ENCODE measurements around the gene COL28A1. TPM values are rescaled to one million over a fixed set of nuclear protein-coding genes. Genes with fewer than 3 reads are reported as not detected.
A peak's percentile ranks its signal among the peaks of the same experiment; 100 is the strongest.

Gene COL28A1
- total RNA-seq, 1 experiment from 2014 or later: not detected

DNA sequence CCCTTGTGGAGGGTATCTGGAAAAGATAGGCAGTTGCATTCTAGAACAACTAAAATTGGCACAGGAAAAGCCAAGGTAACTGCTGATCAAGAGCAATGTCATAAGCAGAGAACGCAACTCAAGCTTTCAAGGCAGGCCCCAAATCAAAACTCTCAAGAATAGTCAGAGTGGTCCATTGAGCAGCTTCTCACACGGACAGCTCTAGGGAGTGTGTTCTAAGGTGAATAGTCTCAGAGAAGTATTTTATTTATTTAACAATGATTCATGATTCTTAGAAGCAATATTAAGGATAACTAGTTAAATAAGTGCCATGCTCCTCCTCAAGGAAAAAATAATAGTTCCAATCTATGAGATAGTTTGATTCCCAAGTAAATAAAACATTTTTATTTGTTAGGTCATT, 83.0 kb downstream of the COL28A1 start:
- Histone ChIP-seq H3K27ac (no peak overlapping the region), H3K36me3 (no peaks in the 10 kb centered on the region), H3K4me3 (no peak overlapping the region), H3K4me1 (replicated peaks) (no peaks in the 10 kb centered on the region), H3K27me3 (replicated peaks) (no peaks in the 10 kb centered on the region), H3K9me3 (replicated peaks) (peaks cover 5% of the 10 kb centered on the region; the same call in 1 of the 2 replicates)
- DNase-seq (ENCODE audit: low read depth in 1 of 2, low spot score in 2 of 2): no peak

DNA sequence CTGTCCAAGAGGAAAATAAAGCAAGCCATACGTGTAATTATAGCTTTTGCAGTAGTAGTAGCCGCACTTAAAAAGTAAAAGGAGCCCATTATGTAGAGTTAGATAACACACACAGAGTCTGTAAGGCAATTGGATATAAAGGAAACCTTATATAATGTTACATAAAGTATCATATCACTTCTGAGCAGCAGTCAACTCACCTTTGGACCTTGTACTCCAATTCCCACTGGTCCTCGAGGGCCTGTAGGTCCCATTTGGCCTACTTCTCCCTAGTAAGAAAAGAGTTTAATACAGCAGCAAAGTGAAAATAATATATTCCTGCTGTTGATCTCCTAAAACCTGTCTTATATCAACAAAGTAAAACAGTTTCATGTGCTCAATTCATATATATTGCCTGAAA, 83.6 kb downstream of the COL28A1 start:
- no peaks in the 10 kb centered on the region for H3K36me3 ChIP-seq
- H3K9me3 ChIP-seq (replicated peaks): peaks cover 5% of the 10 kb centered on the region; the same call in 1 of the 2 replicates
- no peaks in the 10 kb centered on the region for H3K4me1 ChIP-seq (replicated peaks)
- no peaks in the 10 kb centered on the region for H3K27me3 ChIP-seq (replicated peaks)
- DNase-seq (ENCODE audit: low read depth in 1 of 2, low spot score in 2 of 2): no peak
- no peak overlapping the region for H3K4me3 ChIP-seq
- no peak overlapping the region for H3K27ac ChIP-seq

DNA sequence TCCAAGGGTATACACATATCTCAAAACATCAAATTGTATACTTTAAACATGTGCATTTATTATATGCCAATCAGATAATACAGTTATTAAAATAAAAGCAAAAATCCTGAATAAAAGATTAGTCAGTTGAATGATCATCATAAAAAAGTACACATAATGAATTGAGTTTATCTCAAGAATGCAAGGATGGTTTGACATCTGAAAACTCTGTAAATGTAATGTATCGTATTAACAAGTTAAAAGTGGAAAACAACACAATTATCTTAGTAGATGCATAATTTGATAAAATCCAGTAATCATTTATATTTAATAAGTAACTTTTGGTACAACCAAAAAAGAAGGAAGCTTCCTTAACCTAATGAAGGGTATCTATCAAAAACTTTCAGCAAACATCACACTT, 86.6 kb downstream of the COL28A1 start:
- H3K9me3 ChIP-seq (replicated peaks): peaks cover 5% of the 10 kb centered on the region; the same call in 1 of the 2 replicates
- no peaks in the 10 kb centered on the region for H3K27me3 ChIP-seq (replicated peaks)
- no peak overlapping the region for H3K4me3 ChIP-seq
- no peaks in the 10 kb centered on the region for H3K4me1 ChIP-seq (replicated peaks)
- DNase-seq (ENCODE audit: low read depth in 1 of 2, low spot score in 2 of 2): no peak
- H3K36me3 ChIP-seq: no peaks in the 10 kb centered on the region
- H3K27ac ChIP-seq: no peak overlapping the region

DNA sequence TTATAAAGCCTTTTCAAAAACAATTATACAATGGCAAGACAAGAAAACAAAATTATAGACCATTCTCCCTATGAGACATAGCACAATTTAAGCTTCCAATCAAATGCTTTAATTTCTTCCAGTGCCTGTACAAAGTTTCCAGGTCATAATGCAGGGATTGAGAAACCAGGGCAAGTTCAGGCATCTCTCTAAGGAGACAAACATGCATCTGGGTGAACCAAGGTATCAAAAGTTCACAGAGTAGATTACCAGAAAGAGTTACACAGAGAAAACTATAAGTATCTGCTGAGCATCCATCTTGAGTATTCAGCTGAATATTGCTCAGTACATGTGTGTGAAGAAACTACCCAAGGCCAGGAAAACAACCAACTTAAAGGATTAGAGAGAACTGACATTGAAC, 89.1 kb downstream of the COL28A1 start:
- no peak overlapping the region for H3K27ac ChIP-seq
- H3K9me3 ChIP-seq (replicated peaks): peaks cover 5% of the 10 kb centered on the region; the same call in 1 of the 2 replicates
- H3K4me1 ChIP-seq (replicated peaks): no peaks in the 10 kb centered on the region
- no peak overlapping the region for H3K4me3 ChIP-seq
- no peaks in the 10 kb centered on the region for H3K36me3 ChIP-seq
- no peak for DNase-seq (ENCODE audit: low read depth in 1 of 2, low spot score in 2 of 2)
- H3K27me3 ChIP-seq (replicated peaks): no peaks in the 10 kb centered on the region

DNA sequence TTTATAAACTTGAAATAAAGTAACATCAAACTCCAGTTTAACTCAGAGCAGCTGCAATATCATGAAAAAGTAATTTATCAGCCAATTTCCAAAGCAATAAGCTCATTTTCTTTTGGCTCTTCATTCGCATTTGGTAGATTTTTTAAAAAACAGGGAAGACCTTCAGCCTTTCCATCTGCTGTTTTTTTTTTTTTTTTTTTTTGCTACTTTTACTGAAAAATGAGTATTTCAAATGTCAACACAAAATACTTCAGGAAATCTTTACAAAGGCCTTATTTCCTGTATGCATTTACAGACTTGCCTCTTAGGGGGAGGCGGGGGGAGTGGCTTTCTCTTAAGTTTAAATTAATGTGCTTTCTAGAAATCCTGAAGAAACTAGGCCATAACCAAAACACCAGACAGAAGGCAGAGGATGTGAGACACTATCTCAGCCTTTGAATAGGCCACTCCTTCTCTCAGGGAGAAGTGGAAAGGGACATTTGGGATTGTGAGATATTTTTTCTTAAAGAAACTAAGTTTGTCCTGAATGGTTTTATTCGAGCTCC, 91.8 kb downstream of the COL28A1 start:
- peaks cover 5% of the 10 kb centered on the region; the same call in 1 of the 2 replicates for H3K9me3 ChIP-seq (replicated peaks)
- H3K4me1 ChIP-seq (replicated peaks): peaks cover 11% of the 10 kb centered on the region
- no peaks in the 10 kb centered on the region for H3K36me3 ChIP-seq
- DNase-seq (ENCODE audit: low read depth in 1 of 2, low spot score in 2 of 2): no peak
- H3K27ac ChIP-seq: no peak overlapping the region
- no peaks in the 10 kb centered on the region for H3K27me3 ChIP-seq (replicated peaks)
- no peak overlapping the region for H3K4me3 ChIP-seq

DNA sequence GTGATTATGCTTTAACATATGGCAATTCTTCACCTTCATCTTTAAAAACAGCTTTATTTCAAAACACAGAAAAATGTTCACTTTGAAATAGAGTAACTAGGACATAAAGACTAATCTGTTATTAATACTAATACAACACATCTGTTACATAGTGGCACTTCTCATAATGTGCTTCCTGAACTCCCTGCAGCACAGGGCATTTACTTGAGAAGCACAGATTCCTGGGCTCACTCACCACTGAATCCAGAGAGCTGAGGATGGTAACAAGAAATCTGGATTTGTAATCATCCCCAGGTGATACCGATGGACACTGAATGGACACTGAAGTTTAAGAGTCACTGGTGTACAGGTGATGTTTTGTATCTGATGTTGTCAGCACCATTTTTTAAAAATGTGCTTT, 96.1 kb downstream of the COL28A1 start:
- DNase-seq (ENCODE audit: low read depth in 1 of 2, low spot score in 2 of 2): no peak
- H3K4me1 ChIP-seq (replicated peaks): peaks cover 18% of the 10 kb centered on the region
- peak overlapping the region; percentile 71 for H3K27ac ChIP-seq
- no peaks in the 10 kb centered on the region for H3K36me3 ChIP-seq
- H3K27me3 ChIP-seq (replicated peaks): no peaks in the 10 kb centered on the region
- no peaks in the 10 kb centered on the region for H3K9me3 ChIP-seq (replicated peaks)
- H3K4me3 ChIP-seq: no peak overlapping the region

DNA sequence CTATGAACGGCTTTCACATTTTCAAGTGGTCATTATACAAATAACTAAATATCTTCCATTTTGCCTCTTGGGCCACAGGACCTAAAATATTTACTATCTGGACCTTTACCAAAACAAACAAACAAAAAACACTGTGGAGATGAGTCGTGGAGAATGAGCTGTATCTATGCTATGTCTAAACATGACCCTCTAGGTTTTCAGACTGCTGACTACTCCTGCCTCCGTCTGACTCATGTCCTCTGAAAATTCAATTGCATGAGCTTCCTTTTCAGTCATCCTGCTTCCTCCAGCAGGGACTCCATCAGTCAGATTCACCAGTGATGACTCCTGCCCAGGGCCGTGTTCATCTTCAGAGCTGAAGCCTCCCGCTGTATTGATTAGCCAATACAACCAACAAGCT, 96.8 kb downstream of the COL28A1 start:
- no peak overlapping the region for H3K4me3 ChIP-seq
- DNase-seq (ENCODE audit: low read depth in 1 of 2, low spot score in 2 of 2): peak; percentile 82 to 91
- no peaks in the 10 kb centered on the region for H3K9me3 ChIP-seq (replicated peaks)
- H3K4me1 ChIP-seq (replicated peaks): peaks cover 24% of the 10 kb centered on the region
- H3K27me3 ChIP-seq (replicated peaks): no peaks in the 10 kb centered on the region
- H3K36me3 ChIP-seq: no peaks in the 10 kb centered on the region
- H3K27ac ChIP-seq: peak overlapping the region; percentile 71

DNA sequence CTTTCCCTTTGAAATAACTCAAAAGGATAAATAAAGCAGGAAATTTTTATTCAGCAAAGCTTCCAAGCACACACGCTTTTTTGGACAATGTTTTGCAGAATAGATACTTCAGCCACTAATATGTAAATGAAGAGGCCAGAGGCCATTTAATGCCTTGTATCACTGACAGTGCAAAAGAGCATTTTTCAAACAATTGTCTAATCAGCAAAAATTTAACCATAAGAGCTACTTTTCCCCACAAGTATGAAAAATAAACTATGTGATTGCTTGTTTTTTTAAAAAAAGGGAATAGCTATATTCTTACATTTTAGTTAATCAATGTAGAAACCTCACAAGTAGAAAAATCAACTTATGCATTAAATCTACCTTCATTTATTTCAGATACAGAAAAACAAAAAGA, 99.7 kb downstream of the COL28A1 start:
- Histone ChIP-seq H3K4me1 (replicated peaks) (peaks cover 24% of the 10 kb centered on the region), H3K4me3 (no peak overlapping the region), H3K27me3 (replicated peaks) (no peaks in the 10 kb centered on the region), H3K36me3 (no peaks in the 10 kb centered on the region), H3K27ac (no peak overlapping the region), H3K9me3 (replicated peaks) (no peaks in the 10 kb centered on the region)
- no peak for DNase-seq (ENCODE audit: low read depth in 1 of 2, low spot score in 2 of 2)

DNA sequence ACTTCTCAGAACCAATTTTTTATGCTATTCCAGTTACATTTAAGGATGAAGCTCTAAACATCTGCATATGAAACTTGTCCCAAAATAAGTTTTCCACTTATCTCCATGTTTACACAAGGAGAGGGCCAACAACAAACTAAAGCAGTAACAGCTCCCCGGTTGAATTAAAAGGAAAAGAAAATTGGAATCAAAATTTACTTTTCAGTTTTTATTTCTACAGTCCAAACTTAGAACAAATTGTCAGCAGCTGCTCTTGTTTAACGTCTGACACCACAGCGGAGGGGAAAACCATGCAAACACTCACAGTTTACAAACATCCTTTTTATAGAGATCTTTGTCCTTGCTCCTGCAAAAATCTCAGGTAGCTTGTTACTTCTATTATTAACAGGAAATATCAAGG, 101.3 kb downstream of the COL28A1 start:
- Histone ChIP-seq H3K9me3 (replicated peaks) (no peaks in the 10 kb centered on the region), H3K27ac (no peak overlapping the region), H3K4me3 (no peak overlapping the region), H3K4me1 (replicated peaks) (peaks cover 17% of the 10 kb centered on the region), H3K27me3 (replicated peaks) (no peaks in the 10 kb centered on the region), H3K36me3 (no peaks in the 10 kb centered on the region)
- DNase-seq (ENCODE audit: low read depth in 1 of 2, low spot score in 2 of 2): no peak

DNA sequence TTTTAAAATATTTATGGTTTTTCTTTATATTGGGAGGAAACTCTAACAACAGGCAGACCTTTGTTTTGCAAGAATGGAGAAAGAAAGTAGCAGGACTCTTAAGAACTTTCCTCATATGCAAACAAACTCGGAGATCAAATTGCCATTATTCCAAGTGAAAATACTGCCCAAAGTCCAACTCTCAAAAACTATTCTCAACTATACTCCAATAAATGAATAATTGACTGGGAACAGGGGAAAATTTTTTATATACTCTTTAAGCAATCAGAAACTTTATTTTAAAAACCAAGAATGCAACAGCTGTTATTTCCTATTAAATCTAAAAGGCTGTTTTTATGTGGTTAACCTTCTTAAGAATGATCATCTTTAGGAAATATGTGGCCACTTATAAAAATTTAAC, 101.9 kb downstream of the COL28A1 start:
- peaks cover 16% of the 10 kb centered on the region for H3K4me1 ChIP-seq (replicated peaks)
- H3K4me3 ChIP-seq: no peak overlapping the region
- H3K9me3 ChIP-seq (replicated peaks): no peaks in the 10 kb centered on the region
- no peaks in the 10 kb centered on the region for H3K36me3 ChIP-seq
- no peaks in the 10 kb centered on the region for H3K27me3 ChIP-seq (replicated peaks)
- DNase-seq (ENCODE audit: low read depth in 1 of 2, low spot score in 2 of 2): no peak
- H3K27ac ChIP-seq: no peak overlapping the region

DNA sequence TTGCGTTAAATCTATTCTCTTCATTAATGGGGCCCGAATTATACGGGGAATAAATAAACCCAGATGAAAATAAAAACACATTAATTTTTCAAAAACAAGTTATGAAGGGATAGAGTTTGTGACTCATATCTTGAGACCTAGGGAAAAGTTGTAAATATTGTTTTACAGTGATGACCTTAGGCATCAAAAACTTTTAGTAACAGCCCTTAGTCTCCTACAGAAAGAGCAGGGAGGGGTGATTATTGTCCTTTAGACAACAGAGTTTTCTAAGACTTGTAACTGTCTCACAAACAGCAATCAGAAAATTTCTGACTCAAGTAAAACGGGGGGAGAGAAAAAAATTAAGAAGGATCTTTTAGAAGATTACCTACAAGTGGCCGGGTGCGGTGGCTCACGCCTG, 102.7 kb downstream of the COL28A1 start:
- no peaks in the 10 kb centered on the region for H3K27me3 ChIP-seq (replicated peaks)
- H3K4me3 ChIP-seq: no peak overlapping the region
- DNase-seq (ENCODE audit: low read depth in 1 of 2, low spot score in 2 of 2): no peak

DNA sequence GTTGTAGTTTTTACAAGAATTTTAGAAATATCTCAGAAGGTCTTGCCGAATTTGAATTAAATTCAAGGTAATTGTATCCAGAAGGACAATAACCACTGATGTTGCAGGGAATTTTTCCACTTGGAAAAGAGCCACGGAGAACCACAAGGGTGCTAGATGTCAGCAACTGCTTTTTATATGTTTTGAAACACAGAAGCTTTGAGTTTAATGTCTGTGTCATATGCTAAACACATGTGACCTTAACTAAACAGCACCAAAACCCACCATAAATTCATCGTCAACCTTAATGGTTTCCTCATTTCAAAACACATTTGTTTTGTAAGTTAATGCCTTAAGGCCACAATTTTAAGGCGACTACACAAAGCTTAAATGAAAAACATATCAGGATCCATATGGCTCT, 106.9 kb downstream of the COL28A1 start:
- Histone ChIP-seq H3K27me3 (replicated peaks) (no peaks in the 10 kb centered on the region), H3K4me1 (replicated peaks) (peaks cover 6% of the 10 kb centered on the region), H3K9me3 (replicated peaks) (no peaks in the 10 kb centered on the region), H3K36me3 (no peaks in the 10 kb centered on the region), H3K27ac (no peak overlapping the region), H3K4me3 (no peak overlapping the region)
- DNase-seq (ENCODE audit: low read depth in 1 of 2, low spot score in 2 of 2): no peak

More for the DNA sequence above, 102.7 kb downstream of the COL28A1 start:
- Histone ChIP-seq H3K9me3 (replicated peaks) (no peaks in the 10 kb centered on the region), H3K36me3 (no peaks in the 10 kb centered on the region), H3K4me1 (replicated peaks) (peaks cover 12% of the 10 kb centered on the region), H3K27ac (no peak overlapping the region)

DNA sequence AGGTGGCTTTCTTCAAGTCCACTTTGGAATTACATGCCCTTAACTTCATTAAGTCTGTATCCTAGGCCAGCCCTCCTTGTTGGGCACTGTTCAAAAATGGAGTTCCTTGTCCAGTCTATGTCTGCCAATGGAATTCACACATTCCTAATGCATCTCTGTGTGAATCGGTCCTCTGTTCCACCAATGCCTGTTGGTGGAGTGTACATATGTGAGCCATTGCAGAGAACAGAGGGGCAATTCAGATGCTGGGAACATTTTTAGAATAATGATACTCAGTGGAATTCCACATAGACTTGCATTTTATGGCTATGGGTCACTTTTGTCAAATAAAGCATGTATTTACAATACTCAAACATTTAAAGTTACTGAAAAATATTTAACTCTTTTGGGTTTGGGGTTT, 108.3 kb downstream of the COL28A1 start:
- H3K27ac ChIP-seq: no peak overlapping the region
- no peak overlapping the region for H3K4me3 ChIP-seq
- no peaks in the 10 kb centered on the region for H3K36me3 ChIP-seq
- H3K4me1 ChIP-seq (replicated peaks): peaks cover 6% of the 10 kb centered on the region
- H3K27me3 ChIP-seq (replicated peaks): no peaks in the 10 kb centered on the region
- no peaks in the 10 kb centered on the region for H3K9me3 ChIP-seq (replicated peaks)
- DNase-seq (ENCODE audit: low read depth in 1 of 2, low spot score in 2 of 2): no peak

DNA sequence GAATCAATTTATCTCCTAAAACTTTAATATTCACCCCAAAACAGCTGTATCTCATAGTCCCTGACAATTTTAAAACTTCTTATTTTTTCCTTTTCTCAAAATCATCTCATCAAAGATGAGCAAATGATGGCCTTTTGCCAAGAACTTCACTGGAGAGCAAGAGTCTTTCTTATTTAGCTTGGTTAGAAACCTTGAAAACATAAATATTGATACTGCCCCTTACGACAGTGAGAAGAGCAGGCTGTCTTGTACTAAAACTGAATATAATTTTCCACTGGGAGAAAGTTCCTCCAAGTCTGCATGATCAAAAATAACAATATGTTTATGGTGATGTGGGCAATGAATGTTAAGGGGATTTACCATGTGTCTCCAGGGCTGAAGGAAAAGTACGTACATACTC, 109.0 kb downstream of the COL28A1 start:
- Histone ChIP-seq H3K27ac (no peak overlapping the region), H3K9me3 (replicated peaks) (no peaks in the 10 kb centered on the region), H3K4me1 (replicated peaks) (peaks cover 6% of the 10 kb centered on the region), H3K4me3 (no peak overlapping the region), H3K36me3 (no peaks in the 10 kb centered on the region), H3K27me3 (replicated peaks) (no peaks in the 10 kb centered on the region)
- no peak for DNase-seq (ENCODE audit: low read depth in 1 of 2, low spot score in 2 of 2)

DNA sequence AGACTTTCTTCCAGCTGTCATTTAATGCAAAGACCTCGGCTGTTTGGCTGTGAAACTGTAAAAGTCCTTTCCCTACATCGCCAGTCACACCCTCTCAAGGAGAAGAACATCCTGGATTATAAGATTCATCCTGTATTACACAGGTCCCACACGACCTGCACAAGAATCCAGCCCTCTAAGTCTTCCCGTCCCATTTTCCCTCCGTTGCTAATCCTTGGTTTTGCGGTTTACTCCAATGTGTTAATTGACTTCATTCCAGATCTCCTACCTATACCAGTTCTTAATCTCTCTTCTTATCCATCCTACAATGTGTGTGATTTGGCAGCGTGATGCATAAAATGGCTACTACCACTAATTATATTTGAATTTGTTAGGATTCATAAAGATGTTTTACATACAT, 110.4 kb downstream of the COL28A1 start:
- no peak for DNase-seq (ENCODE audit: low read depth in 1 of 2, low spot score in 2 of 2)
- Histone ChIP-seq H3K4me1 (replicated peaks) (peaks cover 6% of the 10 kb centered on the region), H3K4me3 (no peak overlapping the region), H3K27ac (no peak overlapping the region), H3K9me3 (replicated peaks) (no peaks in the 10 kb centered on the region), H3K36me3 (no peaks in the 10 kb centered on the region), H3K27me3 (replicated peaks) (0 out of 2 replicates have a peak, but pooled peaks cover 3% of the 10 kb centered on the region)
